Left ventricle myocardium inferior (tissue), 1 donor: ENCODE data around the gene SLC6A7. TPM values are rescaled to one million over a fixed set of nuclear protein-coding genes. Genes with fewer than 3 reads are reported as not detected.

Source experiments
- DNase-seq: peaks from one replicate; pipeline ENCODE4 v3.0.0-alpha.2; 2020
- H3K27ac ChIP-seq: fragments of 200-600 bp; replicated peaks from 2 replicates; pipeline ENCODE4 v1.8.0; 2021
- H3K27me3 ChIP-seq: fragments of 200-600 bp; 2 replicates; pipeline ENCODE4 v1.8.0; 2021; ENCODE audit warnings: low read depth
- H3K36me3 ChIP-seq: fragments of 200-600 bp; 2 replicates; pipeline ENCODE4 v1.8.0; 2021
- H3K4me1 ChIP-seq: fragments of 200-600 bp; 2 replicates; pipeline ENCODE4 v1.8.0; 2021
- H3K4me3 ChIP-seq: fragments of 200-600 bp; 2 replicates; pipeline ENCODE4 v1.8.0; 2021; ENCODE audit warnings: mild to moderate bottlenecking, moderate library complexity
- H3K9me3 ChIP-seq: fragments of 200-600 bp; replicated peaks from 2 replicates; pipeline ENCODE4 v1.8.0; 2021
- CTCF ChIP-seq: fragments of 200-600 bp; IDR thresholded peaks from 2 replicates; pipeline ENCODE4 v1.8.0; 2021; ENCODE audit warnings: antibody characterized with exemption, mild to moderate bottlenecking, borderline replicate concordance
- intact Hi-C: fragments of 100-400 bp; cut with micrococcal nuclease; formaldehyde crosslinking; loops from one replicate; pipeline ENCODE4 v1.11.0; 2022
- total RNA-seq: library from RNA; stranded (reverse); fragmentation: NEBNext Ultra II Directional; extraction: Animal tissue kit (Norgen Biotek cat#: 25700); gene quantifications from one replicate; pipeline ENCODE4 v1.2.1, GENCODE V29; 2021
- donor health status: DM: no; HTN: yes; CAD: no; lungs with severe emphysema.

SLC6A7 gene
- total RNA-seq, 1 donor from 2014 or later: not detected

- Histone ChIP-seq H3K36me3 (no peaks in the 10 kb centered on the region), H3K27me3 (no peaks in the 10 kb centered on the region), H3K4me1 (peaks cover 5% of the 10 kb centered on the region), H3K4me3 (no peak overlapping the region), H3K9me3 (no peaks in the 10 kb centered on the region), H3K27ac (no peak overlapping the region)
- no peak for DNase-seq
- intact Hi-C loops: no loop called here
- TF ChIP-seq CTCF: no peak
Observed at GRCh38 chr5:150204590-150204960, 14.7 kb downstream of the SLC6A7 start.

GRCh38 chr5:150206098-150206778 lies 16.4 kb downstream of the SLC6A7 start:
- intact Hi-C loops: no loop called here
- Histone ChIP-seq H3K27ac (no peak overlapping the region), H3K27me3 (no peaks in the 10 kb centered on the region), H3K36me3 (no peaks in the 10 kb centered on the region), H3K9me3 (no peaks in the 10 kb centered on the region), H3K4me1 (peaks cover 7% of the 10 kb centered on the region), H3K4me3 (no peak overlapping the region)
- DNase-seq: no peak
- TF ChIP-seq CTCF: no peak

GRCh38 chr5:150206779-150207115 lies 16.9 kb downstream of the SLC6A7 start:
- intact Hi-C loops: no loop called here
- H3K4me1 ChIP-seq: peaks cover 12% of the 10 kb centered on the region
- no peak for DNase-seq

GRCh38 chr5:150208187-150209098 lies 18.6 kb downstream of the SLC6A7 start:
- H3K4me1 ChIP-seq: peaks cover 13% of the 10 kb centered on the region
- intact Hi-C loops: no loop called here
- no peak overlapping the region for H3K4me3 ChIP-seq
- no peaks in the 10 kb centered on the region for H3K27me3 ChIP-seq
- H3K36me3 ChIP-seq: no peaks in the 10 kb centered on the region
- no peak overlapping the region for H3K27ac ChIP-seq
- TF ChIP-seq CTCF: no peak
- H3K9me3 ChIP-seq: no peaks in the 10 kb centered on the region
- no peak for DNase-seq

More at GRCh38 chr5:150206779-150207115, 16.9 kb downstream of the SLC6A7 start:
- Histone ChIP-seq H3K36me3 (no peaks in the 10 kb centered on the region), H3K4me3 (no peak overlapping the region), H3K9me3 (no peaks in the 10 kb centered on the region), H3K27ac (no peak overlapping the region), H3K27me3 (no peaks in the 10 kb centered on the region)
- no peak for TF ChIP-seq CTCF

GRCh38 chr5:150209099-150209635 lies 19.3 kb downstream of the SLC6A7 start:
- Histone ChIP-seq H3K4me3 (no peak overlapping the region), H3K36me3 (no peaks in the 10 kb centered on the region), H3K27ac (no peak overlapping the region), H3K4me1 (peaks cover 15% of the 10 kb centered on the region), H3K9me3 (no peaks in the 10 kb centered on the region), H3K27me3 (no peaks in the 10 kb centered on the region)
- intact Hi-C loops: no loop called here
- TF ChIP-seq CTCF: no peak
- no peak for DNase-seq
